SU-DHL-6 (cell line): ENCODE data around the gene KIF24.

Source experiments
- H2AFZ ChIP-seq: fragments of 200-600 bp; sonication (generic); 2 replicates; pipeline ENCODE4 v1.6.1; 2014; ENCODE audit warnings: low read depth, mild to moderate bottlenecking, moderate library complexity, mixed read lengths, antibody characterized with exemption, low read length; ENCODE audit not compliant: severe bottlenecking
- H3F3A ChIP-seq: fragments of 200-600 bp; shearing (Covaris generic); 2 replicates; pipeline ENCODE4 v1.6.0; 2016; ENCODE audit warnings: antibody characterized with exemption, mild to moderate bottlenecking; ENCODE audit not compliant: insufficient read depth
- H3K27ac ChIP-seq: fragments of 200-600 bp; sonication (generic); 2 replicates; pipeline ENCODE4 v1.5.1; 2016; ENCODE audit warnings: low read depth, mild to moderate bottlenecking, low read length, moderate library complexity, mixed read lengths
- H3K27me3 ChIP-seq: fragments of 200-600 bp; sonication (generic), shearing (Covaris generic); 2 replicates; pipeline ENCODE4 v1.6.0; 2014; ENCODE audit warnings: mild to moderate bottlenecking, low read length
- H3K36me3 ChIP-seq: fragments of 200-600 bp; sonication (generic); 2 replicates; pipeline ENCODE4 v1.6.1; 2014; ENCODE audit warnings: mild to moderate bottlenecking, low read length, mixed read lengths
- H3K4me2 ChIP-seq: fragments of 300-600, 200-600 bp; shearing (Covaris generic), sonication (generic); 2 replicates; pipeline ENCODE4 v1.6.0; 2014; ENCODE audit warnings: low read length, low read depth, mild to moderate bottlenecking; ENCODE audit not compliant: poor library complexity, severe bottlenecking
- H3K4me3 ChIP-seq: fragments of 200-600 bp; sonication (generic); 2 replicates; pipeline ENCODE4 v1.5.1; 2014; ENCODE audit warnings: antibody characterized with exemption, low read length, mild to moderate bottlenecking, mixed read lengths; ENCODE audit not compliant: insufficient read depth, poor library complexity, severe bottlenecking
- H3K79me2 ChIP-seq: fragments of 200-600 bp; sonication (generic); 2 replicates; pipeline ENCODE4 v1.6.1; 2014; ENCODE audit warnings: mild to moderate bottlenecking, low read length, moderate library complexity; ENCODE audit not compliant: insufficient read depth
- H3K9ac ChIP-seq: fragments of 200-600 bp; sonication (generic); 2 replicates; pipeline ENCODE4 v1.7.0; 2014; ENCODE audit warnings: mild to moderate bottlenecking, low read length
- H3K9me2 ChIP-seq: fragments of 200-600 bp; sonication (generic); replicated peaks from 2 replicates; pipeline ENCODE4 v1.6.1; 2014; ENCODE audit warnings: low read length; ENCODE audit not compliant: insufficient read depth
- H3K9me3 ChIP-seq: fragments of 200-600 bp; sonication (generic); 2 replicates; pipeline ENCODE4 v1.6.1; 2014; ENCODE audit warnings: low read length, mixed read lengths; ENCODE audit not compliant: insufficient read depth
- H4K20me1 ChIP-seq: fragments of 200-600 bp; sonication (generic); 2 replicates; pipeline ENCODE4 v1.6.1; 2014; ENCODE audit warnings: low read depth, mild to moderate bottlenecking, antibody characterized with exemption, low read length, moderate library complexity, mixed read lengths
- CTCF ChIP-seq: fragments of 200-600 bp; sonication (generic); IDR thresholded peaks from one replicate; pipeline ENCODE4 v1.5.1; 2017; ENCODE audit warnings: antibody characterized with exemption, mild to moderate bottlenecking, low read length, moderate library complexity; ENCODE audit not compliant: insufficient read depth, poor library complexity, severe bottlenecking
- EZH2phosphoT487 ChIP-seq: fragments of 200-600 bp; sonication (generic), shearing (Covaris generic); conservative IDR thresholded peaks from 2 replicates; pipeline ENCODE4 v1.6.1; 2018; ENCODE audit warnings: mild to moderate bottlenecking, antibody characterized with exemption, low read length, moderate library complexity, mixed read lengths

KIF24 gene

GRCh38 chr9:34328987-34329832, at the start of gene KIF24, which contains the start of gene NUDT2:
KIF24 (minus strand) TSS chr9:34329268; CDS start chr9:34311346, 17,922 bp downstream.
NUDT2 (plus strand) TSS chr9:34329569; CDS start chr9:34339040, 9,471 bp downstream.
- Histone ChIP-seq H3K9ac (peak within 1 kb of the TSS; percentile 95), H3F3A (peaks cover 17% of the 10 kb centered on the region), H3K4me3 (peak within 1 kb of the TSS; percentile 85), H4K20me1 (no peaks in the 10 kb centered on the region), H3K27ac (peak within 1 kb of the TSS; percentile 70), H3K4me2 (peak within 1 kb of the TSS; percentile 87), H3K9me2 (no peaks in the 10 kb centered on the region), H2AFZ (peak within 1 kb of the TSS; percentile 86), H3K36me3 (no peaks in the 10 kb centered on the region), H3K27me3 (no peaks in the 10 kb centered on the region), H3K79me2 (peaks cover 49% of the 10 kb centered on the region), H3K9me3 (no peaks in the 10 kb centered on the region)
- no peak for TF ChIP-seq EZH2phosphoT487
- TF ChIP-seq CTCF = no peak

- no peak overlapping the region for H3K4me2 ChIP-seq
- H3K27ac ChIP-seq = no peak overlapping the region
- H4K20me1 ChIP-seq = no peaks in the 10 kb centered on the region
- no peaks in the 10 kb centered on the region for H3K79me2 ChIP-seq
- no peaks in the 10 kb centered on the region for H3K9me3 ChIP-seq
- H2AFZ ChIP-seq = no peak overlapping the region
- H3F3A ChIP-seq = peaks cover 9% of the 10 kb centered on the region; the same call in 1 of the 2 replicates
- H3K36me3 ChIP-seq = no peaks in the 10 kb centered on the region
- H3K27me3 ChIP-seq = no peaks in the 10 kb centered on the region
- TF ChIP-seq EZH2phosphoT487 = no peak
- TF ChIP-seq CTCF = no peak
- no peaks in the 10 kb centered on the region for H3K9me2 ChIP-seq
- no peak overlapping the region for H3K9ac ChIP-seq
- H3K4me3 ChIP-seq = no peak overlapping the region
These were observed 49.5 kb upstream of the KIF24 start for GRCh38 chr9:34378376-34379060.

GRCh38 chr9:34377404-34377746, 48.3 kb upstream of the KIF24 start:
- Histone ChIP-seq H4K20me1 (no peaks in the 10 kb centered on the region), H3K27me3 (no peaks in the 10 kb centered on the region), H2AFZ (peak overlapping the region; percentile 93), H3K9ac (peak overlapping the region; percentile 68), H3K36me3 (no peaks in the 10 kb centered on the region), H3K27ac (no peak overlapping the region), H3K9me2 (no peaks in the 10 kb centered on the region), H3F3A (peaks cover 9% of the 10 kb centered on the region; the same call in 1 of the 2 replicates), H3K9me3 (no peaks in the 10 kb centered on the region), H3K4me3 (peak overlapping the region; percentile 65), H3K4me2 (peak overlapping the region; percentile 70), H3K79me2 (no peaks in the 10 kb centered on the region)
- no peak for TF ChIP-seq EZH2phosphoT487
